SK-N-MC (cell line): ENCODE data around the gene DYNC2H1.

ENCODE experiments used
- DNase-seq: peaks from one replicate; pipeline ENCODE4 v3.0.0-alpha.2; 2011; ENCODE audit warnings: low read depth, low spot score
- H3K27ac ChIP-seq: fragments of 200-600 bp; sonication (generic); 2 replicates; pipeline ENCODE4 v1.5.1; 2016; ENCODE audit warnings: mixed run types
- H3K36me3 ChIP-seq: fragments of 200-600 bp; sonication (generic); 2 replicates; pipeline ENCODE4 v1.6.1; 2017; ENCODE audit warnings: antibody characterized with exemption, low read length, mixed read lengths; ENCODE audit not compliant: insufficient read depth
- H3K4me3 ChIP-seq: fragments of 200-600 bp; sonication (generic); 2 replicates; pipeline ENCODE4 v1.5.1; 2016
- H3K9ac ChIP-seq: fragments of 200-600 bp; sonication (generic); 2 replicates; pipeline ENCODE4 v1.8.0; 2017; ENCODE audit warnings: mixed run types, mixed read lengths; ENCODE audit not compliant: insufficient read length
- H3K9me3 ChIP-seq: fragments of 200-600 bp; sonication (generic); 2 replicates; pipeline ENCODE4 v1.6.1; 2017; ENCODE audit warnings: low read depth, mild to moderate bottlenecking, antibody characterized with exemption, low read length, moderate library complexity, mixed read lengths
- EZH2 ChIP-seq: fragments of 200-600 bp; sonication (generic); IDR thresholded peaks from one replicate; pipeline ENCODE4 v1.6.1; 2017; ENCODE audit warnings: antibody characterized with exemption
- FOXP2 ChIP-seq: optimal IDR thresholded peaks from 2 replicates; pipeline ENCODE3; 2011; ENCODE audit warnings: mild to moderate bottlenecking, moderate library complexity; ENCODE audit not compliant: insufficient read depth; ENCODE audit errors: extremely low read length, control extremely low read depth
- POLR2AphosphoS5 ChIP-seq: IDR thresholded peaks from 2 replicates; pipeline ENCODE4 v1.6.1; 2012; ENCODE audit warnings: mild to moderate bottlenecking, low read depth, low read length, borderline replicate concordance

DYNC2H1 gene

GRCh38 chr11:103220133-103220532, 110.9 kb downstream of the DYNC2H1 start:
- Histone ChIP-seq H3K9me3 (no peaks in the 10 kb centered on the region), H3K36me3 (peaks cover 18% of the 10 kb centered on the region), H3K9ac (no peak overlapping the region), H3K4me3 (no peak overlapping the region), H3K27ac (no peak overlapping the region)
- no peak for TF ChIP-seq EZH2
- TF ChIP-seq POLR2AphosphoS5, result no peak
- DNase-seq, result no peak

GRCh38 chr11:103222806-103223205, 113.6 kb downstream of the DYNC2H1 start:
- TF ChIP-seq EZH2, result no peak
- TF ChIP-seq POLR2AphosphoS5, result no peak
- no peak for TF ChIP-seq FOXP2
- Histone ChIP-seq H3K9ac (no peak overlapping the region), H3K27ac (no peak overlapping the region), H3K36me3 (peaks cover 14% of the 10 kb centered on the region), H3K4me3 (no peak overlapping the region), H3K9me3 (no peaks in the 10 kb centered on the region)
- no peak for DNase-seq

- no peak overlapping the region for H3K27ac ChIP-seq
- H3K9ac ChIP-seq, result no peak overlapping the region
- no peak overlapping the region for H3K4me3 ChIP-seq
- no peak for TF ChIP-seq EZH2
- no peak for TF ChIP-seq FOXP2
- no peak for TF ChIP-seq POLR2AphosphoS5
- no peak for DNase-seq
- H3K36me3 ChIP-seq, result peaks cover 8% of the 10 kb centered on the region; the same call in 1 of the 2 replicates
- no peaks in the 10 kb centered on the region for H3K9me3 ChIP-seq
These were observed 119.6 kb downstream of the DYNC2H1 start for GRCh38 chr11:103228807-103229206.

- Histone ChIP-seq H3K9me3 (no peaks in the 10 kb centered on the region), H3K36me3 (peaks cover 8% of the 10 kb centered on the region; the same call in 1 of the 2 replicates), H3K4me3 (no peak overlapping the region), H3K9ac (no peak overlapping the region), H3K27ac (peak overlapping the region; percentile 29; the same call in 1 of the 2 replicates)
- DNase-seq, result no peak
- TF ChIP-seq FOXP2 (no peak), EZH2 (no peak), POLR2AphosphoS5 (no peak)
These were observed 125.7 kb downstream of the DYNC2H1 start for GRCh38 chr11:103234974-103235373.

- Histone ChIP-seq H3K9ac (no peak overlapping the region), H3K9me3 (no peaks in the 10 kb centered on the region), H3K27ac (no peak overlapping the region), H3K4me3 (no peak overlapping the region), H3K36me3 (peaks cover 18% of the 10 kb centered on the region)
- TF ChIP-seq FOXP2 (no peak), POLR2AphosphoS5 (no peak), EZH2 (no peak)
- DNase-seq, result no peak
These were observed 132.3 kb downstream of the DYNC2H1 start for GRCh38 chr11:103241574-103241973.

GRCh38 chr11:103254123-103254522, 144.9 kb downstream of the DYNC2H1 start:
- Histone ChIP-seq H3K9me3 (no peaks in the 10 kb centered on the region), H3K27ac (peak overlapping the region; percentile 53; the same call in 1 of the 2 replicates), H3K9ac (no peak overlapping the region), H3K4me3 (no peak overlapping the region), H3K36me3 (peaks cover 14% of the 10 kb centered on the region)
- TF ChIP-seq POLR2AphosphoS5 (no peak), FOXP2 (no peak), EZH2 (no peak)
- DNase-seq, result no peak

- no peak overlapping the region for H3K9ac ChIP-seq
- H3K4me3 ChIP-seq, result no peak overlapping the region
- peaks cover 25% of the 10 kb centered on the region for H3K36me3 ChIP-seq
- no peak overlapping the region for H3K27ac ChIP-seq
- no peaks in the 10 kb centered on the region for H3K9me3 ChIP-seq
- no peak for DNase-seq
- no peak for TF ChIP-seq EZH2
- no peak for TF ChIP-seq POLR2AphosphoS5
- no peak for TF ChIP-seq FOXP2
These were observed 148.1 kb downstream of the DYNC2H1 start for GRCh38 chr11:103257360-103257759.

- TF ChIP-seq POLR2AphosphoS5, result no peak
These were observed 157.1 kb downstream of the DYNC2H1 start for GRCh38 chr11:103266167-103266831.

GRCh38 chr11:103272876-103273275, 163.7 kb downstream of the DYNC2H1 start:
- Histone ChIP-seq H3K9ac (no peak overlapping the region), H3K9me3 (no peaks in the 10 kb centered on the region), H3K4me3 (no peak overlapping the region), H3K27ac (no peak overlapping the region), H3K36me3 (peaks cover 6% of the 10 kb centered on the region; the same call in 1 of the 2 replicates)
- DNase-seq, result no peak
- TF ChIP-seq POLR2AphosphoS5 (no peak), FOXP2 (no peak), EZH2 (no peak)

More at GRCh38 chr11:103266167-103266831, 157.1 kb downstream of the DYNC2H1 start:
- H3K9ac ChIP-seq, result no peak overlapping the region
- no peak for DNase-seq
- no peak overlapping the region for H3K27ac ChIP-seq
- H3K36me3 ChIP-seq, result peaks cover 5% of the 10 kb centered on the region; the same call in 1 of the 2 replicates
- no peak overlapping the region for H3K4me3 ChIP-seq
- no peaks in the 10 kb centered on the region for H3K9me3 ChIP-seq
